HG02623 (cell line): ENCODE measurements around the gene JCAD.
"Not testable (repeated sequence)": the region's sequence is repeated elsewhere in the genome, so short reads cannot be mapped to it uniquely, and the experiment has no call there.

ENCODE experiments used
- ATAC-seq: cut with Tn5 transposase; IDR thresholded peaks from one replicate; pipeline ENCODE4 v1.9.1; 2021; ENCODE audit warnings: moderate library complexity; ENCODE audit not compliant: unreplicated experiment

Gene JCAD, protein sequence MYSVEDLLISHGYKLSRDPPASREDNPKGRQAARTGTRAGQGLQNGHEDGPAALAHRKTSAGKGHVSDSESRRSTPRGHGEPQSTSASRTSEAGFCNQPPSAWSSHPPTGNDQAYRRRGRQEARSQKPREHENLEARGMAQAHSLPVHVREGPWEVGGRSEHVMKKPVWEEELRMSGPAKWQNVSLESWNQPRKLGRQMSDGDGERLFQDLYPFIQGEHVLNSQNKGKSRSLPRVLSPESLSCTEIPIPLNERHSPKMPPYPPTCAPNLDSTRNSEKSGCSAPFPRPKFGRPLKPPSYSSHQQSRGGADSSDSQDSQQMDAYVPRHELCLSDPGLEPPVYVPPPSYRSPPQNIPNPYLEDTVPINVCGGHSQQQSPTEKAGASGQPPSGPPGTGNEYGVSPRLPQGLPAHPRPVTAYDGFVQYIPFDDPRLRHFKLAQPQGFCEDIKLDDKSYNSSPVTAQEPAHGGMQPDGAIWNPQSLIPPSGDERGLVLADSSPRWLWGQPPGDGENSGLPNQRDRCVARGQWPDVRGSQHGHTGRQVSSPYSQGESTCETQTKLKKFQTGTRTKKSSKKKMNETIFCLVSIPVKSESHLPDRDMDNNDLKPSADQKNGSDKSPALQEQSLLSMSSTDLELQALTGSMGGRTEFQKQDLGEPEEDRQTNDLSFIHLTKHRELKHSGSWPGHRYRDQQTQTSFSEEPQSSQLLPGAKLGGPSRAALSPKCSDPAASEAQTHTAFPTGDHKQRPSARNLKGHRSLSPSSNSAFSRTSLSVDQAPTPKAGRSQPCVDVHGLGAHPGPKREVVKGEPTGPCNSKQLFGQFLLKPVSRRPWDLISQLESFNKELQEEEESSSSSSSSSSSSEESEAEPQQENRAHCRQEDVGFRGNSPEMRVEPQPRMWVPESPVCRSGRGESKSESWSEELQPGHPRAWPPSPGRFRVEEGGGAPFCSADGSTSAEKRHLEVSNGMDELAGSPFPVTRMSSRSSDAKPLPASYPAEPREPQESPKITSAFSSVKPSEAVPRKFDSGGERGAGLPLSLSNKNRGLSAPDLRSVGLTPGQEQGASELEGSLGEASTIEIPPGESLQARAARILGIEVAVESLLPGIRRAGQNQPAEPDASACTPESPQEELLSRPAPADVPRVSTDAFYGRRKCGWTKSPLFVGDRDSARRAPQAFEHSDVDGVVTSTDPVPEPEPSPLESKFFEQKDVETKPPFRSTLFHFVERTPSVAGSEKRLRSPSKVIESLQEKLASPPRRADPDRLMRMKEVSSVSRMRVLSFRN (N-terminal part only)

DNA sequence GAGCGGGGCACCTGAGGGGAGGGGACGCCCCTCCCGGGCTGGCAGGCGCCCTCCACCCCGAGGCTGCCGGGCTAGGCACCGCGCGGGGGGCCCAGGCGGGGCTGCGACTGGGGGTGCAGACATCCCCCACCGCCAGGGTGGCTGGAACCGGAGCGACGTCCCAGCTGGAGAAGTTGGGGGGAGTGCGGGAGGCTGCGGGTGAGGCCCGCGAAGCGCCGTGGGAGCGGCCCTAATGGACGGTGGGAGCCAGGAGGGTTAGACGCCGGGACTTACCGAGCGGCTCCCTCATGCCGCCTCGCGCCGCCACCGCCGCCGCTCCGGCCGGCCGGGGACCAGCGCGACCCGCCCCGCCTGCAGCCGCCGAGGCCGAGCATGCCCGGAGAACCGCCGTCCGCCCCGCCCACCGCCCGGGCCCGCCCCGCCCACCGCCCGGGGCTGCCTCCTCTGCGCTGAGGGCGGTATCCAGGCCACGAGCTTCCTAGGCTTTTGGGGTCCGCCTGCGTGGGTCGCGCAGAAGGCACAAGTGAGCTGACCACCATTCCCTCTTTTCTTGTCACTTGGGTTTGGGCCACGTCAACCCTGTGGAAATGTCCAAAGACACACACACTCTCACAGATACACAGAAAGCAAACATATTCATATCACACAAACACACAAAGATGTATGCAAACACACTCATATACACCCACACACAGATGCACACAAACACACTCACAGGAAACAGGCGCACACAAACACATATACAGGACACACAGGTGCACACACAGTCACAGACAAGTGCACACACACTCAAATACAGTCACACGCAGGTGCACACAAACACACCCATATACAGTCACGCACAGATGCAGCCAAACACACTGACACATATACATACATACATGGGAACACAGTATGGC lies at the start of gene JCAD:
Gene JCAD (minus strand): TSS at position 378 of the 899 bp plus-strand sequence. CDS start 11,774 bp downstream, outside the sequence.
- no peak for ATAC-seq

DNA sequence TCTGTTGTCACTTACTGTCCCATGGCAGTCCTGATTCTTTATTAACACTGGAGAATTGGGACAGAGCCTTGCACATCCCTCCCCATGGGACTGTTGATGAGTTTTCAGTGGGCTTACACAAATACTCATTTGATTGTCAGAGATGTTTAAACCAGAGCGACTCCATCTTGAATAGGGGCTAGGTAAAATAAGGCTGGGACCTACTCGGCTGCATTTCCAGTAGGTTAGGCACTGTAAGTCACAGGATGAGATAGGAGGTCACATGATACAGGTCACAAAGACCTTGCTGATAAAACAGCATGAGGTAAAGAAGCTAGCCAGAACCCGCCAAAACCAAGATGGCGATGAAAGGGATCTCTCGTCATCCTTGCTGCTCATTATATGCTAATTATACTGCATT lies 47.6 kb upstream of the JCAD start:
- no peak for ATAC-seq

DNA sequence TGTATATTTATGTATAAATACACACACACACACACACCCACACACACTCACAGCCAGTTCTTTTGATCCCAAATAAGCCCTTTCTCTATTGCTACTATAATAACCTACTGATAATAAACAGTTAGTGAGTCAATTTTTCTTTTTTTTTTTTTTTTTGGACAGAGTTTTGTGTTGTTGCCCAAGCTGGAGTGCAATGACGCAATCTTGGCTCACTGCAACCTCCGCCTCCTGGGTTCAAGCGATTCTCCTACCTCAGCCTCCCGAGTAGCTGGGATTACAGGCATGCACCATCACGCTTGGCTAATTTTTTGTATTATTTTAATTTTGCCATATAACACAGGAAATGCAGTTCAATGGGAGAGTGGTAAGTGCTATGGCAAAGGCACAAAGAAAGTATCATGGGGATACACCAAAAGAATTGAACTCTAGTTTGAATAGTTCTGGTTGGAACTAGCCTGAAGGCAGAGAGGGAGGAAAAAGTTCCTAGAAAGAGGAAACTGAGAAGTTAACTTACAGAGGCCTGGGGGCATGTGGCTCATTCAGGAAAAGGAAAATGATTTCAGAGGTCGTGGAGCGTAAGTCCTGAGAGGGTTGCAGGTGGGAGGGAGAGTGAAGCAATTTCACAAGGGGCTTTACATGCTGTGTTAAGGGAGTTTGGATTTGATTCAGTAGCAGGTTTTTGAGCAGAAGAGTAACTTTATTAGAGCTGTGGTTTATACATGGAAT lies 44.4 kb upstream of the JCAD start:
- no peak for ATAC-seq

DNA sequence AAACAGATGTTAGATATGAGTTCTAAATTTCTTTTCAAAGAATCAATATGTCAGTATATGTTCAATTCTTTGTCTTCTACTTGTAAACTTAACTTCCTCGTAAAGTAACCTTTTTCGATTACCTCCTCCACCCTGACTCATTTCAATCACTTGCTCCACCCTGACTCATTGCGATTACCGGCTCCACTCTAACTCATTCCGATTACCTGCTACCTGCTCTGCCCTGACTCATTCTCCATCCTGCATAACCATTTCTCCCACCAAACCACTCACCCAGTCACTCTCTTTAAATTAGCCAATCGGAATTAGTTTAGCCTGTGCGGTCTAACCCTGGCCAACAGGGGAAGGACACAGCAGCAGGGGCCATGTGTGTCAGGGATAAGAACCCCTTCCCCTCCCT lies 40.3 kb upstream of the JCAD start:
- not testable (repeated sequence) for ATAC-seq

DNA sequence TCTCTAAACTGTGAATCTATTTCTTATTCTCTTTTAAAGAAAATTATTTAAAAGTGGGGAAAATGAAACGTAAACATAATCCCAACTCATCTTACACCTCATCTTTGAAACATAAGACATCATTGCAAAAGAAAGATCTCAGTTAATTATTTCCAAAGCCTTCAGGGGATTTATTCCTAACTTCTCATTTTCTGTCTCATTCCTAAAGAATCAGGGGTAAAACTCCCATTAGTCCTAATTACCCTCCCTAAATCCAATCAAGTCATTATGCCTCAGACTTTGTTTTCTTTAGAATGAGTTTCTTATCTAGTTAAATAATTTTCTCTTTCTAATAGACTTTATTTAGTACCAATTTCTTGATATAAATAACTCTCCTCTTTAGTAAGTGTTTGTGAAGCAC lies 39.7 kb upstream of the JCAD start:
- ATAC-seq, result no peak

DNA sequence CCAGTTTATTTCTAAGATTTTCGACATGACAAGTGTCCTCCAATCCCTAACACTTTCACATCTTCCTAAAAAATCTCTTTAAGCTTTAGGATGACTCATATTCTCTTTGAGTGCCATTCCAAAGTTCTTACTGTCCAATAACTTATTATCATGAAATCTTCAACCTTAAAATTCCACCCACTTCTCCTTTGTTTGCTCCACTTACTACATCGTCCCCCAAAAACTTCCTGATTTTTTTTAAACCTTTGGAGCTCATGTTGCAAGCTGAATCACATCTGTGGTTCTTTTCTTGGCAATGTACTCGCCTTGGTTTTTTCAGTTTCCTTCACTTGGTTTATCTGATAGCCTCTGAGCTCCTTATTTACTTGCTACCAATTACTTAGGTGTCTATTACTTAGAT lies 39.2 kb upstream of the JCAD start:
- no peak for ATAC-seq

DNA sequence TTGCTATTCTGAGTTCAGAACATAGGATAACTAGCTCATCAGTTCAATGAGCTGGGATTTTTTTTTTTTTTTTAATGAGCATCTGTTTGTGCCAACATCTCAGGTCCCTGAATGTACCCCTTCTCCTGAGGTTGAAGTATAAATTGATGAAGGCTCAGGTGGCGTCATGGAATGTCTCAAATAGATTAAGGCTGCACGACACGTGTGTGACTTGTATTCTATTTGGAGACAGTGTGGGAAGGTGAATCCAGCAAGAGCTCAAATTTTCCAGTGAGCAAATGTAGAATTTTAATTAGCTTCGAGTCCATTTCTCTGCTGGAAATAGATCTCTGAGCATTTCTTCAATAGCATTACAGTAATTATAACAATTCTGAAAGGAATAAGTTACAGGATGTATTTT lies 37.2 kb upstream of the JCAD start:
- no peak for ATAC-seq

DNA sequence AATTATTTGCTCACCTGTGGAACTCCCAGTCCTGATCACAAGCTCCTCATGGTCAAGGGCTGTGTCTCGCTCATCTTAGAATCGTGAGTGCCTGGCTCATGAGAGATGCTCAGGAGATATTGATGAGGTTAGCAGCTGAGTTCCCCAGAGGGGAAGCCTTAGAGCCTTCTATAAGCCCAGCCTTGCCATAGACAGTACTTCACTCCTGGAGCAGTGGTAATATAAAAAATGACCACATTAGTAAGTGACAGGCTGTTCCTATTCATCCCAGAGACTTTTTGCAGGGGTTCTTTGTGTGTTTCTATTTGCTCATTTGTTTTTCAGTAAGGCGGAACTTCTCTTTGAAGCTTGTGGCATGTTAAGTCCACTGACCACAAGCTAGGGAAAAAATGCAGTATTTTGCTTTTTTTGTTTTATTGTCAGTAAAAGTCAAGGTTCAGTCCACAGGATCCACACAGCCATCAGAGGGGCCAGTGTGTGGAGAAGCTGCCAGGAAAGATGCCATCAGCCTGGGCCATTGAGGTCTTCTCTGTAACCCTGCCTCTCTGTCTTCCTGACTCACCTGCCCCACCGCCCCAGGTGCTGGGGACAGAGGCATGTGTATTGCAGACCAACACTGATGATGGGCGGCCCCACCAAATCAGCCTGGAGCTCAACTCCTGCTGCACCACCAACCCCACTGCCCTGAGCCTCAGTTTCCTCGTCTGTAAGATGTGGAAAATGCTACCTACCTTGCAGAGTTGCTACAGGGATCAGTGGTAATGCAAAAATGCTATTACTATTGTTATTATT lies 36.4 kb upstream of the JCAD start:
- no peak for ATAC-seq

DNA sequence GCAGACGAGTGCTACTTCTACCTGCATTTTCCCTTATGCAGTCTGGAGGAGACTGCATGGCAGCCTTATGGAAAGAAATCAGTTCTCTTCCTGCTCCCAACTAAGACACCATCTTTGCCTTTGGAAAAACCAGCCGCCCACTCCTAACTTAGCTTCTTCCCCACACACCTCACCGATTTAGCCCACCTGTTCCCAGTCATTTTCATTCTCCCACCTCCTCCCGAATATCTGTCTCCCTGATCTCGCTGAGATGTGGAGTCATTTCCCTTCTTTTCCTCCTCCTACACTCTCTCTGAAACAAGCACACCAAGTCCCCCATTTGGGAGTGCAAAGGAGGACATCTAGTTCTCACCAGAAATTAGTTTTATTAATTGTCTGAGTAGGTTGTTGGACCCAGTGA lies 35.2 kb upstream of the JCAD start:
- ATAC-seq, result no peak

DNA sequence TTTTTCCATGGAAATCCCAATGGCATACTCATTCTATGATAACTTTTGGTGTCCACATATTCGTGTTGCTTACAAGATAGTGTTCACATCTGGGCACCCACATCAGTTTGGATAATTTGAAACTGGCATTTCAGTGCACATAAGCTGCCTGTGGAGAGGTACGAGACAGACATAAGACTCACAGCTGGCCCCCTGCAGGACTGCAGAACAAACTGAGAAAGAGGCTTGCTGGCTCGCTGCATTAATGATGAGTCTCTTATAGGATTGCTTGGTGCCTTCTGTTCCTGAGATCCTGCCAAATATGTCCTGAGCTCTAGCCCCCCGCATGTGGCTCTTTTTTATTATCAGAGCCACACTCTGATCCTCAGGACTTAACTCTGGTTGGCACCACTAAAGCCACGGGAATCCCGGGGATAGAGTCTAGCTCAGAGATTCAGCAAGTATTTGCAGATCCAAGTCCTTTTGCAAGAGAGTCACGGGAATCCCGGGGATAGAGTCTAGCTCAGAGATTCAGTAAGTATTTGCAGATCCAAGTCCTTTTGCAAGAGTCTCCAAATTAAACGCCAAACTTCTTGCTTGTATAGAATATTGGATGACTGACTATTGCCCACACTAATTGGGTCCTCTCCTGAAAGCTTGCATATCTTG lies 34.0 kb upstream of the JCAD start:
- ATAC-seq, result no peak

DNA sequence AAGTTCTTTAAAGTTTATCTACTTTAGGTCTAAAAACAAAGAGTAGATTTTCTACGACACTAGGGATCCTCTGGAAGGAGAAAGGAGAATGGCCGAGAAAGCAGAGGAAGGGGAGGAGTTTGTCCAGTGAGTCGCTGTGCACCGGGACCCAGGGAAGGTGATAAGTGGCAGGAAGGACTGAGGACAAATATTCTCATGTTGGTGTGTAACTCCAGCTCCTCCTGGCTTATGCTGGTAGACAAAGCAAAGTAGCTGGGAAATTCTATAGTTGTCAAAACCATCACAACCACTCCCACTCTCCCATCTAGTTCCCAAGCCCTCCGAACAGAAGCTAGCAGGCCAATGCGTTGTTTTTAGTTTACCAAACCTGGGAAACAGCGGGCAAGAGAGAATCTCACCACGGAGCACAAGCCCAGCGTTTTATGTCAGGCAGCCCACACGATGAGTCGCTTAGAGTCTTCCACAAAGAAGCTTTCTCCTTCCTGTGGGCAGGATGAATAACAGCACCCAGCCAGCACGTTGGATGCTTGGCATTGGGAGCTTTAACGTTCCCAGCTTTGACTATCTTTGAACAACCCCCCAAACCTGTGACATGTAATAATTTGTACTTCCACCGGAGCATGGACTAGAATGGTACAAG lies 32.9 kb upstream of the JCAD start:
- ATAC-seq, result no peak

DNA sequence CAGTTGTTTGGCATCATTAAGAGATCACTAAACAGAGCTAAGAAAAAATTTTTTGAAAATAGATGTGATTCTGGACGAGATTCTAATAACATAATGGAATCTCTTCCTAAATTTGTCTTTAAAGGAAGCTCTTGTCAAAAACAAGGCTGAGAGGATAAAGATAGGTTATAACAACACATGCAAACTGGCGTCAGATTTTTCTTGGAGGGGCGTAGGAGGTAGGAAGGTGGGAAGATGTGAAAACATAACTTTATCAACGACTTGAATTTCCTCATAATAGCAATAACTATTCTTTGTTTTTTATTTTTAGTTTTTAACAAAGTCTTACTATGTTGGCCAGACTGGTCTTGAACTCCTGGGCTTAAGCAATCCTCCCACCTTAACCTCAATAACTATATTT lies 31.8 kb upstream of the JCAD start:
- ATAC-seq, result no peak

DNA sequence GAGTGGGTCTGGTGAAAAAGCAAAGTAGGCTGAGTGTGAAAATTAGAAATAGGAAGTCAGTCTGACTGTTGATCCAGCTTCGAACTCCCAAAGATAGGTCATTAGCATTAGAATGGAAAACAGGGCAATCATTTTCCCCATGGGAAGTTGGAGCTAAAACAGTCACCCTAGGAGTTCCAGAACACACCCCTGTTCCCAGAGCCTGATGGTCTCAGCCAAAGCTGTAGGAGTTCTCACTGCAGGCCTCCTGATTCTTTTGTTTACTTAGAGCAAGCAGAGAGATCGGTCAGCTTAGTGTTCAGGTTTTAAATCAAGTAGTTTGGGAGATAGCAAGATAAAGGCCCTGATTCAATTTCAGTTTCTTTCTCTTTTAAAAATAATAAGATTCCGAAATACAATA lies 28.8 kb upstream of the JCAD start:
- ATAC-seq, result no peak

DNA sequence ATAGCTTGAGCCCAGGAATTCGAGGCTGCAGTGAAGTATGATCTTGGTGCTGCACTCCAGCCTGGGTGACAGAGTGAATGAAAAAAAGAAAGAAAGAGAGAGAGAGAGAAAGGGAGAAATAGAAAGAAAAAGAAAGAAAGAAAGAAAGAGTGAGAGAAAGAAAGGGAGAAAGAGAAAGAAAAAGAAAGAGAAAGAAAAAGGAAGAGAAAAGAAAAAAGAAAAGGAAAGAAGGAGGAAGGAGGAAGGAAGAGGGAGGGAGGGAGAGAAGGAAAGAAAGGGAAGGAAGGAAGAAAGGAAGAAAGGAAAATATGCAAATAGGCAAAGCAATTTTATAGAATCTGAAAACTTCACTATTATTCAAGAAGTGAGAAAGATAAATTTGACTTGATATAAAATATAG lies 24.5 kb upstream of the JCAD start:
- no peak for ATAC-seq

DNA sequence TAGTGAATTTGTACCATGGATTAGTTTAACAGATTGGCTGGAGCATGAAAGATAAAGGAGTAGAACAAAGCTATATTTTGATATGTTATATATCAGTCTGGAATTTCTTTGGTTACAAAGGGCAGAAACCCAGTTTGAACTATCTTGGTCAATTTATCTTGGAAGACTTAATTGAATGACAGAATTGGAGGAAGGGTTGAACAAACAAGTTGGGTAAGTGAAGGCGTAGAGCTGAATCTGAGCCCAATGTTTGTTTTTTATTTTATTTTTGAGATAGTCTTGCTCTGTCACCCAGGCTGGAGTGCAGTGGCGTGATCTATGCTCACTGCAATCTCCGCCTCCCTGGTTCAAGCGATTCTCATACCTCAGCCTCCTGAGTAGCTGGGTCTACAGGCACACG lies 21.8 kb upstream of the JCAD start:
- no peak for ATAC-seq

DNA sequence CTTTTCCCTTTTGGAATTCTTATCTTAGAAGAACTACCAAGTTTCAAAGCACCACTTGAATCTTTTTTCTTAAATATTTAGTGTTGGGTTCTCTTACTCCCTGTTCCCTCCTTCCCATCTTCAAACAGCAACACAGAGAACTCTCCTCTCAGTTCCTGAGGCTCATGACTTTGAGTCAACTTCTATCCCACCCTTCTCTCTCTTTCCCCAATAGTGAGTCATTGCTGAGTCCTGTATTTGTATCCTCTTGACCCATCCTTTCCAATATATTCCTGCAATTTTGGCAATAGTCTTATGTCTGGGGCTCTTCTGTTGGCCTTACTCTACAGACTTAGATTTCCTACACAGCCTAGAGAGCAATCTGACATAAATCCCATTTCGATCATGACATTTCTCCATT lies 20.8 kb upstream of the JCAD start:
- ATAC-seq, result no peak

DNA sequence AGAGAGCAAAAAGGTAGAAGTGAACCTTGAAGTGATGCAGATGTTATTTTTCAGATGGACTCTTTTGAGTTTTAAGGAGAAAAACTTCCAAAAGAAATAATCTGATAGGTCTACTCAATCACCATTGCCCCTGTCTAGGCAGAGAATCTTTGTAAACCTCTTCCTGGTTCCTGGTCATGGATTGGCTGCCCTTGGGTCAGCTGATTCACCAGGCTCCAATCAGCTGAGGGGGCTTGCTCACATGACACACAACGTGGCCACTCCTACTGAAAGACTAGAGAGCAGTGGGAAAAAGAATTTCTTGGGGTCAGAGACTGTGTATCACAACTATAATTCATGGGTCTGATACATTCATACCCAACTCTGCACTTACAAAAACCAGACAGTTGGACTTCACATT lies 20.0 kb upstream of the JCAD start:
- ATAC-seq, result no peak

DNA sequence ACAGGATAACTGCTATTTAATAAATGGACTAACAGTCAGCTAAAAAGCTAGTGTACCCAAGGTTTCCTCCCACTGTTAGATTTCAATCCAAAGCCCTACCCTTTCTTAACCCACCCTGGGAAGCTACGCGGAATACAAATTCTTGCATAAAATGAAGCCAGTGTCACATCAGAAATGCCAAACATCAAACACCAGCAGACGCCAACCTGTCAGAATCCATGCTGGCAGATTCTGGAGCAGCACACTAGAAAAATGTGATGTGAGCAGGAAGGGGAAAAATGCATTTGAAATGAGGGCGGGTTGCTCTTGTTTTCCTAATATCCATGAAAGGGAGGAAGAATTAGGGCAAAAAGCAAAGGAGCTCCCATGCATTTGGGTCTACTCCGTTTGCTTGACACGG lies 16.1 kb upstream of the JCAD start:
- ATAC-seq, result no peak
